PC-3 (cell line): ENCODE measurements around the gene C9orf50. TPM values are rescaled to one million over a fixed set of nuclear protein-coding genes. Genes with fewer than 3 reads are reported as not detected.

Experiments
- ATAC-seq: fragments of 200-7000 bp; cut with Tn5 transposase; 2 replicates; pipeline ENCODE4 v1.9.1; 2020; ENCODE audit warnings: mild to moderate bottlenecking, moderate library complexity
- BruUV-seq: library from RNA; stranded (reverse); fragments of 400-500 nt; replicated peaks from 2 replicates; lab custom pipeline; 2021; lab: Mats Ljungman, UMichigan
- CTCF ChIA-PET: fragments of 300-600 bp; sonication (Branson Sonifier 250); formaldehyde crosslinking; loops from one replicate; lab custom pipeline; 2022; ENCODE audit warnings: antibody characterized with exemption; lab: Charles Lee
- POLR2A ChIA-PET: fragments of 300-600 bp; sonication (Branson Sonifier 250); formaldehyde crosslinking; loops from one replicate; lab custom pipeline; 2022; ENCODE audit warnings: antibody characterized with exemption; ENCODE audit not compliant: unreplicated experiment; lab: Charles Lee
- DNase-seq: peaks from one replicate; pipeline ENCODE4 v3.0.0-alpha.2; 2015
- H2AFZ ChIP-seq: fragments of 300-600 bp; sonication (generic); 2 replicates; pipeline ENCODE4 v1.6.0; 2016; ENCODE audit warnings: antibody characterized with exemption, low read length
- H3F3A ChIP-seq: fragments of 300-600 bp; sonication (generic); one replicate; pipeline ENCODE4 v1.6.0; 2017; ENCODE audit warnings: antibody characterized with exemption, low read length, control low read depth, mild to moderate bottlenecking; ENCODE audit not compliant: unreplicated experiment
- H3K27ac ChIP-seq: fragments of 300-600 bp; sonication (generic); 2 replicates; pipeline ENCODE4 v1.5.1; 2016; ENCODE audit warnings: mild to moderate bottlenecking, low read length
- H3K27me3 ChIP-seq: fragments of 300-600 bp; sonication (generic); 2 replicates; pipeline ENCODE4 v1.6.1; 2016; ENCODE audit warnings: low read length, mixed read lengths
- H3K36me3 ChIP-seq: fragments of 300-600 bp; sonication (generic); 2 replicates; pipeline ENCODE4 v1.6.1; 2016; ENCODE audit warnings: low read depth, mixed run types, low read length, mixed read lengths
- H3K4me1 ChIP-seq: fragments of 300-600 bp; sonication (generic); 2 replicates; pipeline ENCODE4 v1.5.1; 2016; ENCODE audit warnings: low read length; ENCODE audit not compliant: insufficient read depth
- H3K4me2 ChIP-seq: fragments of 300-600 bp; sonication (generic); 2 replicates; pipeline ENCODE4 v1.6.0; 2016; ENCODE audit warnings: low read length
- H3K4me3 ChIP-seq: fragments of 300-600 bp; sonication (generic); 2 replicates; pipeline ENCODE4 v1.5.1; 2016; ENCODE audit warnings: mild to moderate bottlenecking, low read length, mixed read lengths
- H3K79me2 ChIP-seq: fragments of 300-600 bp; sonication (generic); 2 replicates; pipeline ENCODE4 v1.6.1; 2017; ENCODE audit warnings: low read length, mixed read lengths
- H3K9ac ChIP-seq: fragments of 300-600 bp; sonication (generic); 2 replicates; pipeline ENCODE4 v1.6.0; 2016; ENCODE audit warnings: mild to moderate bottlenecking, low read length
- H3K9me2 ChIP-seq: fragments of 300-600 bp; sonication (generic); replicated peaks from 2 replicates; pipeline ENCODE4 v1.6.1; 2016; ENCODE audit warnings: mixed run types, low read length, mixed read lengths
- H3K9me3 ChIP-seq: fragments of 300-600 bp; sonication (generic); 2 replicates; pipeline ENCODE4 v1.6.1; 2016; ENCODE audit warnings: low read length, mixed read lengths
- H4K20me1 ChIP-seq: fragments of 300-600 bp; sonication (generic); 2 replicates; pipeline ENCODE4 v1.6.1; 2016; ENCODE audit warnings: low read length, mixed read lengths
- CTCF ChIP-seq: fragments of 300-600 bp; sonication (generic); conservative IDR thresholded peaks from 2 replicates; pipeline ENCODE4 v1.5.1; 2017; ENCODE audit warnings: antibody characterized with exemption, low read depth, mild to moderate bottlenecking, low read length
- EZH2 ChIP-seq: fragments of 300-600 bp; sonication (generic); IDR thresholded peaks from one replicate; pipeline ENCODE4 v1.6.1; 2017; ENCODE audit warnings: antibody characterized with exemption, mild to moderate bottlenecking, low read length; ENCODE audit not compliant: unreplicated experiment
- EZH2phosphoT487 ChIP-seq: fragments of 300-600 bp; sonication (generic); IDR thresholded peaks from 2 replicates; pipeline ENCODE4 v1.6.1; 2018; ENCODE audit warnings: mild to moderate bottlenecking, antibody characterized with exemption, low read length, borderline replicate concordance
- intact Hi-C: fragments of 100-400 bp; cut with micrococcal nuclease; formaldehyde crosslinking; loops from 2 replicates; pipeline ENCODE4 v1.9.0; 2023
- total RNA-seq: library from RNA; depleted of rRNA; stranded (reverse); fragments of >200 nt; gene quantifications from 2 replicates; pipeline ENCODE4 v1.2.3, GENCODE V29; 2014

Gene C9orf50
- total RNA-seq, 1 experiment from 2014 or later: not detected

- Histone ChIP-seq H3K79me2 (no peaks in the 10 kb centered on the region), H2AFZ (no peak overlapping the region), H3F3A (no peaks in the 10 kb centered on the region), H3K27me3 (no peaks in the 10 kb centered on the region), H3K4me1 (no peaks in the 10 kb centered on the region), H3K9ac (no peak overlapping the region), H3K27ac (no peak overlapping the region), H3K9me2 (no peaks in the 10 kb centered on the region), H3K4me3 (no peak overlapping the region), H4K20me1 (no peaks in the 10 kb centered on the region), H3K9me3 (no peaks in the 10 kb centered on the region), H3K36me3 (no peaks in the 10 kb centered on the region), H3K4me2 (no peak overlapping the region)
- CTCF ChIA-PET: no interaction called here
- no peak for TF ChIP-seq EZH2
- TF ChIP-seq EZH2phosphoT487: no peak
- no peak for TF ChIP-seq CTCF
- ATAC-seq (no peak), DNase-seq (no peak)
- no TSS peak for BruUV-seq
- POLR2A ChIA-PET: no interaction called here
- intact Hi-C loops: no loop called here
Observed at GRCh38 chr9:129648092-129648763, 27.3 kb upstream of the C9orf50 start.

GRCh38 chr9:129647635-129648034 is 26.7 kb upstream of the C9orf50 start:
- no TSS peak for BruUV-seq
- no peak overlapping the region for H3K27ac ChIP-seq
- ATAC-seq (no peak), DNase-seq (no peak)
- POLR2A ChIA-PET: no interaction called here
- intact Hi-C loops: no loop called here
- TF ChIP-seq CTCF: no peak
- TF ChIP-seq EZH2phosphoT487: no peak
- TF ChIP-seq EZH2: no peak
- H3K9ac ChIP-seq: no peak overlapping the region
- H3K79me2 ChIP-seq: no peaks in the 10 kb centered on the region
- H3K9me3 ChIP-seq: no peaks in the 10 kb centered on the region
- no peak overlapping the region for H2AFZ ChIP-seq
- H3K27me3 ChIP-seq: no peaks in the 10 kb centered on the region
- no peaks in the 10 kb centered on the region for H3K36me3 ChIP-seq
- no peak overlapping the region for H3K4me2 ChIP-seq
- no peaks in the 10 kb centered on the region for H4K20me1 ChIP-seq
- CTCF ChIA-PET: no interaction called here
- no peak overlapping the region for H3K4me3 ChIP-seq
- H3F3A ChIP-seq: no peaks in the 10 kb centered on the region
- H3K4me1 ChIP-seq: no peaks in the 10 kb centered on the region
- H3K9me2 ChIP-seq: no peaks in the 10 kb centered on the region

- TF ChIP-seq EZH2phosphoT487: no peak
- TF ChIP-seq CTCF: no peak
- no peak for TF ChIP-seq EZH2
- Histone ChIP-seq H3F3A (no peaks in the 10 kb centered on the region), H3K9me2 (no peaks in the 10 kb centered on the region), H3K36me3 (no peaks in the 10 kb centered on the region), H3K27me3 (no peaks in the 10 kb centered on the region), H3K9ac (no peak overlapping the region), H3K4me3 (no peak overlapping the region), H3K4me1 (no peaks in the 10 kb centered on the region), H3K27ac (no peak overlapping the region), H2AFZ (no peak overlapping the region), H3K4me2 (no peak overlapping the region), H3K79me2 (peaks cover 3% of the 10 kb centered on the region), H4K20me1 (no peaks in the 10 kb centered on the region), H3K9me3 (no peaks in the 10 kb centered on the region)
- CTCF ChIA-PET: no interaction called here
- POLR2A ChIA-PET: no interaction called here
- ATAC-seq (no peak), DNase-seq (no peak)
- intact Hi-C loops: no loop called here
- no TSS peak for BruUV-seq
Observed at GRCh38 chr9:129646654-129647053, 25.8 kb upstream of the C9orf50 start.
